ENCODE results near the gene FFAR3. TPM values are rescaled to one million over a fixed set of nuclear protein-coding genes. Genes with fewer than 3 reads are reported as not detected.

FFAR3 gene
- total and polyA plus RNA-seq, 2 of the 13 experiments (the other 11 are each of a cell fraction or from before 2014, with no cell fraction given), result not detected

GRCh38 chr19:35380450-35381124 lies 22.3 kb downstream of the FFAR3 start (continued):
- TF ChIP-seq GMEB1 (CRISPR knock-in tag; IDR thresholded peaks at IDR 0.05; ENCODE audit: borderline replicate concordance) (no peak), FOXM1 (CRISPR knock-in tag; IDR thresholded peaks at IDR 0.05) (no peak), DDIT3 (CRISPR knock-in tag; IDR thresholded peaks at IDR 0.05) (no peak), BORCS8-MEF2B (CRISPR knock-in tag; IDR thresholded peaks at IDR 0.05) (no peak), THRA (CRISPR knock-in tag; IDR thresholded peaks at IDR 0.05; ENCODE audit: borderline replicate concordance) (peak; percentile 42; the same call in 1 of the 2 replicates), TCF7 (IDR thresholded peaks at IDR 0.05; ENCODE audit: low read depth) (peak; percentile 87), ZNF230 (CRISPR knock-in tag; IDR thresholded peaks at IDR 0.05) (no peak; the same call in 1 of the 2 replicates), KDM1A (CRISPR knock-in tag; IDR thresholded peaks at IDR 0.05) (no peak), NRL (CRISPR knock-in tag; IDR thresholded peaks at IDR 0.05; ENCODE audit: borderline replicate concordance) (no peak), CENPT (CRISPR knock-in tag; IDR thresholded peaks at IDR 0.05; ENCODE audit: low read depth) (no peak), FOSL2 (CRISPR knock-in tag; IDR thresholded peaks at IDR 0.05) (peak; percentile 71), ZNF781 (CRISPR knock-in tag; IDR thresholded peaks at IDR 0.05; ENCODE audit: borderline replicate concordance, not compliant biosample characterization) (no peak), PREB (CRISPR knock-in tag; IDR thresholded peaks at IDR 0.05) (no peak), GMEB2 (CRISPR knock-in tag; IDR thresholded peaks at IDR 0.05; ENCODE audit: low read depth) (no peak), MXD3 (CRISPR knock-in tag; IDR thresholded peaks at IDR 0.05) (peak; percentile 32; the same call in 1 of the 2 replicates), CREB1 (IDR thresholded peaks at IDR 0.05) (peak; percentile 25; the same call in 1 of the 2 replicates), CREB1 (CRISPR knock-in tag; IDR thresholded peaks at IDR 0.05) (0 out of 2 replicates have a peak, but pooled peaks have one; percentile 34), SYNCRIP (IDR thresholded peaks at IDR 0.05; ENCODE audit: insufficient read depth, low read depth, low read length) (no peak), ZBTB1 (CRISPR knock-in tag; IDR thresholded peaks at IDR 0.05; ENCODE audit: borderline replicate concordance) (no peak), ATF5 (CRISPR knock-in tag; IDR thresholded peaks at IDR 0.05; ENCODE audit: low read depth) (no peak)
